ENCODE results near the gene KCNQ1OT1. TPM values are rescaled to one million over a fixed set of nuclear protein-coding genes. Genes with fewer than 3 reads are reported as not detected.

KCNQ1OT1 gene
- total RNA-seq, 1 experiment from 2014 or later, result 1.2 TPM

DNA sequence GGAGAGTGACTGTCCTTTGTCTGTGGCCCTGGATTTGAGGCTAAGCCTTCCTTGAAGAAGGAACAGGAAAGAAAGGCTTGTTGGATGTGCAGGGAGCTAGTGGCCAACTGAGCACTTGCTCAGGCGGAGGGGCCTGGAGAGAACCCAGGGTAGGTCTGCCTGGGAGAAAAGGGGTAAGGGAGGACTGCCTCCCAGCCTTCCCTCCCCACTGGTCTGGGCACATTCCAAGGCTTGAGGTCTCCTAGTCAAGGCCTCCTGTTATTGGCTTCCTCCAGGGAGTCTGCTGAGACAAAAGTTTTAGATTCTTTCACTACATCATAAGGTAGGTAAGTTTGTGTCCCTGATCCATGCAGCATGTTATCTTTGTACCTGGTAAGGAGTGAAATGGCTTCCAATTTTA lies 15.2 kb downstream of the KCNQ1OT1 start:
- no peak overlapping the region for H4K91ac ChIP-seq (ENCODE audit: insufficient read length, low read depth, low read length)
- no peak overlapping the region for H3K23ac ChIP-seq (ENCODE audit: insufficient read length, low read depth, low read length)
- no peak overlapping the region for H2BK120ac ChIP-seq (ENCODE audit: low read depth, low read length, poor library complexity, severe bottlenecking)
- no peak overlapping the region for H2BK15ac ChIP-seq (ENCODE audit: low read depth, low read length)
- peaks cover 13% of the 10 kb centered on the region; the same call in 1 of the 2 replicates for H3K4me1 ChIP-seq (ENCODE audit: insufficient read depth, low read length)
- no peak overlapping the region for H2BK12ac ChIP-seq (ENCODE audit: insufficient read length, low read depth, low read length)
- no peaks in the 10 kb centered on the region for H4K20me1 ChIP-seq (ENCODE audit: control insufficient read depth, insufficient read depth, insufficient read length)
- H3K4ac ChIP-seq (ENCODE audit: low read depth, low read length), result no peak overlapping the region
- no peak overlapping the region for H3K18ac ChIP-seq (ENCODE audit: insufficient read length, low read depth, low read length)
- no peak for DNase-seq
- no peaks in the 10 kb centered on the region for H3K23me2 ChIP-seq (ENCODE audit: insufficient read length, low read depth, low read length, poor library complexity, severe bottlenecking)
- TF ChIP-seq, protein P1, sequence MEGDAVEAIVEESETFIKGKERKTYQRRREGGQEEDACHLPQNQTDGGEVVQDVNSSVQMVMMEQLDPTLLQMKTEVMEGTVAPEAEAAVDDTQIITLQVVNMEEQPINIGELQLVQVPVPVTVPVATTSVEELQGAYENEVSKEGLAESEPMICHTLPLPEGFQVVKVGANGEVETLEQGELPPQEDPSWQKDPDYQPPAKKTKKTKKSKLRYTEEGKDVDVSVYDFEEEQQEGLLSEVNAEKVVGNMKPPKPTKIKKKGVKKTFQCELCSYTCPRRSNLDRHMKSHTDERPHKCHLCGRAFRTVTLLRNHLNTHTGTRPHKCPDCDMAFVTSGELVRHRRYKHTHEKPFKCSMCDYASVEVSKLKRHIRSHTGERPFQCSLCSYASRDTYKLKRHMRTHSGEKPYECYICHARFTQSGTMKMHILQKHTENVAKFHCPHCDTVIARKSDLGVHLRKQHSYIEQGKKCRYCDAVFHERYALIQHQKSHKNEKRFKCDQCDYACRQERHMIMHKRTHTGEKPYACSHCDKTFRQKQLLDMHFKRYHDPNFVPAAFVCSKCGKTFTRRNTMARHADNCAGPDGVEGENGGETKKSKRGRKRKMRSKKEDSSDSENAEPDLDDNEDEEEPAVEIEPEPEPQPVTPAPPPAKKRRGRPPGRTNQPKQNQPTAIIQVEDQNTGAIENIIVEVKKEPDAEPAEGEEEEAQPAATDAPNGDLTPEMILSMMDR (conservative IDR thresholded peaks at IDR 0.05), result no peak
- peaks cover 0 to 4% (median 0%) of the 10 kb centered on the region in 3 experiments; a peak in 2 of 7 replicates for H3K36me3 Mint-ChIP-seq (ENCODE audit: insufficient read depth in 1 of 3, low read depth in 3 of 3)
- no peak overlapping the region for H2AK5ac ChIP-seq (ENCODE audit: insufficient read length, low read length)
- H3K9me3 ChIP-seq (ENCODE audit: control insufficient read depth, low read depth, low read length), result no peaks in the 10 kb centered on the region
- H3K4me3 Mint-ChIP-seq, result no peak overlapping the region
- H3K79me1 ChIP-seq (ENCODE audit: insufficient read depth, low read depth, low read length, poor library complexity, severe bottlenecking), result no peaks in the 10 kb centered on the region
- H3K27ac Mint-ChIP-seq, result no peak overlapping the region
- peaks cover 11% of the 10 kb centered on the region for H3K27me3 Mint-ChIP-seq (ENCODE audit: low read depth)
- H3K56ac ChIP-seq (ENCODE audit: insufficient read length, low read depth, low read length), result no peak overlapping the region
- H3K9me3 Mint-ChIP-seq, result no peaks in the 10 kb centered on the region
- no CpG with 5 or more reads among the region's 1 CpG for WGBS (ENCODE audit: extremely low coverage, insufficient read length, low lambda C conversion rate)
- no peak overlapping the region for H3K27ac ChIP-seq (ENCODE audit: insufficient read length, low read depth, low read length)
- H3K27me3 ChIP-seq (ENCODE audit: insufficient read depth, low read length), result no peaks in the 10 kb centered on the region
- no peak overlapping the region for H3T11ph ChIP-seq (ENCODE audit: low read length)
- H4K5ac ChIP-seq (ENCODE audit: insufficient read length, low read depth, low read length), result no peak overlapping the region
- H3K4me1 Mint-ChIP-seq, result peaks cover 47 to 60% of the 10 kb centered on the region in 2 experiments
- no peak overlapping the region for H3K9ac ChIP-seq (ENCODE audit: extremely low read depth, insufficient read length, low read length)
- no peak overlapping the region for H3K4me2 ChIP-seq (ENCODE audit: insufficient read depth, insufficient read length, low read length)
- no peak overlapping the region for H3K14ac ChIP-seq (ENCODE audit: insufficient read depth, low read length)
- H2BK5ac ChIP-seq (ENCODE audit: insufficient read length, low read length), result no peak overlapping the region
- no peak overlapping the region for H2BK20ac ChIP-seq (ENCODE audit: low read depth, low read length, poor library complexity, severe bottlenecking)
- H3K79me2 ChIP-seq (ENCODE audit: insufficient read depth, low read length), result no peaks in the 10 kb centered on the region; the same call in 1 of the 2 replicates
- no peak overlapping the region for H2AFZ ChIP-seq (ENCODE audit: low read length)
- H4K8ac ChIP-seq (replicated peaks; ENCODE audit: insufficient read length, low read depth, low read length), result no peak overlapping the region
